ENCODE data around the gene CARTPT.

CARTPT gene

GRCh38 chr5:71693828-71694427, 25.1 kb upstream of the CARTPT start:
- H3K4me3 ChIP-seq (ENCODE audit: low read depth, low read length), result no peak overlapping the region
- TF ChIP-seq, protein P1, sequence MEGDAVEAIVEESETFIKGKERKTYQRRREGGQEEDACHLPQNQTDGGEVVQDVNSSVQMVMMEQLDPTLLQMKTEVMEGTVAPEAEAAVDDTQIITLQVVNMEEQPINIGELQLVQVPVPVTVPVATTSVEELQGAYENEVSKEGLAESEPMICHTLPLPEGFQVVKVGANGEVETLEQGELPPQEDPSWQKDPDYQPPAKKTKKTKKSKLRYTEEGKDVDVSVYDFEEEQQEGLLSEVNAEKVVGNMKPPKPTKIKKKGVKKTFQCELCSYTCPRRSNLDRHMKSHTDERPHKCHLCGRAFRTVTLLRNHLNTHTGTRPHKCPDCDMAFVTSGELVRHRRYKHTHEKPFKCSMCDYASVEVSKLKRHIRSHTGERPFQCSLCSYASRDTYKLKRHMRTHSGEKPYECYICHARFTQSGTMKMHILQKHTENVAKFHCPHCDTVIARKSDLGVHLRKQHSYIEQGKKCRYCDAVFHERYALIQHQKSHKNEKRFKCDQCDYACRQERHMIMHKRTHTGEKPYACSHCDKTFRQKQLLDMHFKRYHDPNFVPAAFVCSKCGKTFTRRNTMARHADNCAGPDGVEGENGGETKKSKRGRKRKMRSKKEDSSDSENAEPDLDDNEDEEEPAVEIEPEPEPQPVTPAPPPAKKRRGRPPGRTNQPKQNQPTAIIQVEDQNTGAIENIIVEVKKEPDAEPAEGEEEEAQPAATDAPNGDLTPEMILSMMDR (IDR thresholded peaks at IDR 0.05; ENCODE audit: low read depth, low read length, missing control alignments), result no peak
- DNase-seq (ENCODE audit: low read depth), result no peak
- in situ Hi-C loops (cut with HindIII; ENCODE audit: low sequenced_read_pairs), result no loop called here

- H3K4me3 ChIP-seq (ENCODE audit: low read depth, low read length), result no peak overlapping the region
- in situ Hi-C loops (cut with HindIII; ENCODE audit: low sequenced_read_pairs), result no loop called here
- DNase-seq (ENCODE audit: low read depth), result no peak
- TF ChIP-seq, protein P1 (IDR thresholded peaks at IDR 0.05; ENCODE audit: low read depth, low read length, missing control alignments), result no peak
Measured at GRCh38 chr5:71695071-71695470, 24.0 kb upstream of the CARTPT start.

GRCh38 chr5:71695595-71695994, 23.5 kb upstream of the CARTPT start:
- H3K4me3 ChIP-seq (ENCODE audit: low read depth, low read length), result no peak overlapping the region
- TF ChIP-seq, protein P1 (IDR thresholded peaks at IDR 0.05; ENCODE audit: low read depth, low read length, missing control alignments), result no peak
- DNase-seq (ENCODE audit: low read depth), result no peak
- in situ Hi-C loops (cut with HindIII; ENCODE audit: low sequenced_read_pairs), result no loop called here

GRCh38 chr5:71697967-71698366, 21.1 kb upstream of the CARTPT start:
- in situ Hi-C loops (cut with HindIII; ENCODE audit: low sequenced_read_pairs), result no loop called here

DNA sequence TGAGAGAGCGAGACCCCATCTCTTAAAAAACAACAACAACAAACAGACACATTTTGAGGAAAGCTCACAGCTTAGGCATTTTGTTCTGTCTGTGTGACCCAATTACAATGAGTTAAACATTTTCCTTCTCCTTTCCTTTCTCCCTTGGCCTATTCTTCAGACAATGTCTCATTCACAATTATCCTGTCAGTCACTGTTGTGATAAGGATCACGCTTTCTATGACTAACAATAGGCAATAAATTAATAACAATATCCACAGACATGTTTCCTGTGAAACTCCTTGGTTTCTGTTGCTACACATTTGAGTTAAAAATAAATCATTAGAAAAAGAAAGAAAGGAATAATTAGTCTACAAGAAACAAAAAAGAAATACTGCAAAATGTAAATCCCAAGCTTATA, 19.8 kb upstream of the CARTPT start:
- no peak for DNase-seq (ENCODE audit: low read depth)
- TF ChIP-seq, protein P1 (IDR thresholded peaks at IDR 0.05; ENCODE audit: low read depth, low read length, missing control alignments), result no peak
- no peak overlapping the region for H3K4me3 ChIP-seq (ENCODE audit: low read depth, low read length)
- in situ Hi-C loops (cut with HindIII; ENCODE audit: low sequenced_read_pairs), result no loop called here

More at GRCh38 chr5:71697967-71698366, 21.1 kb upstream of the CARTPT start:
- TF ChIP-seq, protein P1 (IDR thresholded peaks at IDR 0.05; ENCODE audit: low read depth, low read length, missing control alignments), result peak; percentile 35
- H3K4me3 ChIP-seq (ENCODE audit: low read depth, low read length), result no peak overlapping the region
- no peak for DNase-seq (ENCODE audit: low read depth)

GRCh38 chr5:71699751-71700150, 19.3 kb upstream of the CARTPT start:
- no peak overlapping the region for H3K4me3 ChIP-seq (ENCODE audit: low read depth, low read length)
- TF ChIP-seq, protein P1 (IDR thresholded peaks at IDR 0.05; ENCODE audit: low read depth, low read length, missing control alignments), result no peak
- no peak for DNase-seq (ENCODE audit: low read depth)
- in situ Hi-C loops (cut with HindIII; ENCODE audit: low sequenced_read_pairs), result loop anchor here (10.0 kb wide), 1 partner anchor 65 kb away; no protein-coding TSS in a partner anchor
